Activated T-cell treated with anti-CD3 and anti-CD28 coated beads for 24 hours (primary cell): ENCODE results near the gene MBTD1.

Experiments used
- DNase-seq: peaks from one replicate; pipeline ENCODE4 v3.0.0-alpha.2; 2020; ENCODE audit warnings: low read depth

MBTD1 gene

DNA sequence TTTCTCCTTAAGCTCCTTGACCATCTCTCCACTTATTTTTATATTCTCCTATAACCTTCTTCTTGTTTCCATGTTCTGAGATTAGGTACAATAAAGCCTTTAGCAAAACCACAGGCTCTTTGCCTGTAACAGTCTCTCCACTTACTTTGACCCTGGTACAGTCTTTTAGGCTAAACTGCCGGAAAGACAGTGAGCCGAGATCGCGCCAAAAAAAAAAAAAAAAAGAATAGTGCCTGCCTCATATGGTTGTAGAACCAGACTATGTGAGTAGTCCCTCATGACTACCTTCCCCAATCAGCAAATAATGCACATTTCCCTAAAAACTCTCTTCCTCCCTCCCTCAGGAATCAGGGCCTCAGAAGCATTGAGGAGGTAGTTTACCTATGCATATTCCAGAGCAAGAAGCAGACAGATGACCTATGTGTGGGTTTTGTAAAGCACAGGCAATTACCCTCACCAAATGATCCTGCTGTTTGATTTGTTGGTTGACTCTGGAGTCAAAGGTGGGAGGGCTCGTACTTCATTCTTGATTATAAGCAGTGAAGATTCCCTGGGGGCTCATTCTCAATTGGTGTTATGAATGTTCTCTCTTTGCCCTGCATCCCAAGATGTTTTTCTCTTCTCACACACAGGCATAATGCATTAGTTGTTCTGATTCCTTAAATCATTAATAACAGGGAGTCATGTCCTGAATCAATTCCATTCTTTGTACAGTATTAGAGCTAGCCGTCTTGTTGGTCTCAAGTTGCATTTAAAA is 115.4 kb downstream of the MBTD1 start:
- no peak for DNase-seq

GRCh38 chr17:51142597-51142996 is 117.3 kb downstream of the MBTD1 start:
- DNase-seq: no peak

DNA sequence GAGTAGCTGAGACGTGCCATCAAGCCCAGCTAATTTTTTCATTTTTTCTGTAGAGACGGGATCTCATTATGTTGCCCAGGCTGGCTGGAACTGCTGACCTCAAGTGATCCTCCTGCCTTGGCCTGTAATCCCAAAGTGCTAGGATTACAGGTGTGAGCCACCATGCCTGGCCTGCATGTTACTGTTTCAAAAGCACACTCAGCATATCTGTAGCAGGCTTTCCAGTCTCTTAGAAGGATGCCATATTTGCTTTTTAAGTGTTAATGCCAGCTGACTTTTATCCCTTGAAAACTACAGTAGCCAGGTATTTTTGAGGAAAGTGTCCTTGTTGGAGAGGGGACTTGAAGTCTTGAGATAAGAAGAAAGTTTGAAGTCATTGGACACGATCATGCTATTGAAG is 123.9 kb downstream of the MBTD1 start:
- no peak for DNase-seq

DNA sequence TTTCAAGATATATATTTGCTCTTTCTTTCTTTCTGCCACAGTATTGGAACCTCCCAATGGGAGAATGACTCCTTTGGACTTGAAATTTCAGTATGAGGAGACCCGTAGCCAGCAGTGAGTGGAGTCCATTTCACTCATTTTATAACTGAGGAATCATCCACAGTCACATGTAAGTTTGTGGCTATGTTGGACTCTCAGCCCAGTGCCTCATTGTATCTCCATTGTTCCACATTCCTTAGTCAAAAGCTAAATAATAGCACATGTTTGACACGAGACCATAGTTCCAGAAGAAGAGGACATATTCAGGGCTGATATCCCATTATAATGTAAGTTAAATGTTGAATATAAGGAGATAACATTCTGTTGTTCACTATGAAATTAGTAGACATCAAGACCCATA is 126.5 kb downstream of the MBTD1 start:
- DNase-seq: no peak

DNA sequence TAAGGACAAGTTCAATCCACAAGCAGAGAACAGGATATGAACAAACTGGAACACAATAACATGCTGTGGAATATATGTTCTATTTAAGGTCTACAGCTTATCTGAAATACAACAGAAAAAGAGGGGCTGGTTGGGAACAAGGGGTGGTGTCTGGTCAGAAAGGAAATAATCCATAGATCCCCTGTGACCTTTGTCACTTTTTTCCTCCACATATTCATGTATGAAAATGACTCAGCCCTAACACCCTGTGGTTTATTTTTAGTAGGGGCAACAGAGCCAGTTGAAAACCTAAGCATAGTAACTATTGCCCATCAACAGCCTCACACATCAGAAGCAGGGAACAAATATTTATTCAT is 126.9 kb downstream of the MBTD1 start:
- no peak for DNase-seq

DNA sequence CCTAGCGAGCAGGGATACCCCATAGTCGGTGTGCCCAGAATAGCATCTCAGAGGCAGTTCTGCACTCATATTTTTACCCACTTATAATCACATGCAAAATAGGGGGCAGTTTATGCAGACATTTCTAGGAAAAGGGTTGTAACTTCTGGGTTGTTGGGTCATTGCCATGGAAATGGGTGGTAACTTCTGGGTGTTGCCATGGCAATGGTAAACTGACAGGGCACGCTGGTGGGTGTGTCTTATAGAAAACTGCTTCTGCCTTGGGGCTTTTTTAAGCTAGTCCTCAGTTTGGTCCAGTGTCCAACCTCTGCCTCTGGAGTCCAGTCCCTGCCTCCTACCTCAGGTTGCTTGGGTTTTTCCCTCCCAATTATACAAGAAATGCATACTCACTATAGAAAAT is 131.8 kb downstream of the MBTD1 start:
- no peak for DNase-seq
